ENCODE data around the gene DIS3L2. TPM values are rescaled to one million over a fixed set of nuclear protein-coding genes. Genes with fewer than 3 reads are reported as not detected.

DIS3L2 gene
- total and polyA plus RNA-seq, 2 experiments from 2014 or later = 15.2 to 25.3 TPM

- no peaks in the 10 kb centered on the region for H3K9me2 ChIP-seq (ENCODE audit: insufficient read depth)
- no peaks in the 10 kb centered on the region for H3K27me3 ChIP-seq (ENCODE audit: insufficient read depth)
- H3K4me1 ChIP-seq (ENCODE audit: insufficient read depth) = peaks cover 18% of the 10 kb centered on the region
- Mint-ChIP-seq H3K36me3 (ENCODE audit: low read depth) (no peaks in the 10 kb centered on the region), H3K4me1 (peaks cover 36% of the 10 kb centered on the region), H3K4me3 (no peak overlapping the region), H3K27me3 (ENCODE audit: insufficient read depth, low read depth, poor library complexity) (peaks cover 3% of the 10 kb centered on the region), H3K9me3 (no peaks in the 10 kb centered on the region), H3K27ac (no peak overlapping the region)
- H3K79me2 ChIP-seq (replicated peaks; ENCODE audit: insufficient read depth) = no peaks in the 10 kb centered on the region
- H3F3A ChIP-seq (replicated peaks; ENCODE audit: low read depth) = no peaks in the 10 kb centered on the region
- DNase-seq (ENCODE audit: low spot score) (no peak), ATAC-seq (no peak)
- no peaks in the 10 kb centered on the region for H4K20me1 ChIP-seq (replicated peaks; ENCODE audit: insufficient read depth)
- no peak overlapping the region for H3K4me3 ChIP-seq
- no peak overlapping the region for H2AFZ ChIP-seq
- no peak overlapping the region for H3K27ac ChIP-seq (ENCODE audit: low read depth)
- H3K36me3 ChIP-seq (ENCODE audit: insufficient read depth) = no peaks in the 10 kb centered on the region
- no peak for TF ChIP-seq ETS1 (IDR thresholded peaks at IDR 0.05)
- TF ChIP-seq, protein P1, sequence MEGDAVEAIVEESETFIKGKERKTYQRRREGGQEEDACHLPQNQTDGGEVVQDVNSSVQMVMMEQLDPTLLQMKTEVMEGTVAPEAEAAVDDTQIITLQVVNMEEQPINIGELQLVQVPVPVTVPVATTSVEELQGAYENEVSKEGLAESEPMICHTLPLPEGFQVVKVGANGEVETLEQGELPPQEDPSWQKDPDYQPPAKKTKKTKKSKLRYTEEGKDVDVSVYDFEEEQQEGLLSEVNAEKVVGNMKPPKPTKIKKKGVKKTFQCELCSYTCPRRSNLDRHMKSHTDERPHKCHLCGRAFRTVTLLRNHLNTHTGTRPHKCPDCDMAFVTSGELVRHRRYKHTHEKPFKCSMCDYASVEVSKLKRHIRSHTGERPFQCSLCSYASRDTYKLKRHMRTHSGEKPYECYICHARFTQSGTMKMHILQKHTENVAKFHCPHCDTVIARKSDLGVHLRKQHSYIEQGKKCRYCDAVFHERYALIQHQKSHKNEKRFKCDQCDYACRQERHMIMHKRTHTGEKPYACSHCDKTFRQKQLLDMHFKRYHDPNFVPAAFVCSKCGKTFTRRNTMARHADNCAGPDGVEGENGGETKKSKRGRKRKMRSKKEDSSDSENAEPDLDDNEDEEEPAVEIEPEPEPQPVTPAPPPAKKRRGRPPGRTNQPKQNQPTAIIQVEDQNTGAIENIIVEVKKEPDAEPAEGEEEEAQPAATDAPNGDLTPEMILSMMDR (conservative IDR thresholded peaks at IDR 0.05; ENCODE audit: low read depth in 2 of 2) = no peak
- TF ChIP-seq CREB1 (CRISPR knock-in tag; IDR thresholded peaks at IDR 0.05; ENCODE audit: low read depth) = no peak
- TF ChIP-seq EZH2phosphoT487 (IDR thresholded peaks at IDR 0.05; ENCODE audit: unreplicated experiment) = no peak
- TF ChIP-seq REST (IDR thresholded peaks at IDR 0.05; ENCODE audit: unreplicated experiment) = no peak
- no peak for TF ChIP-seq STAT1 (IDR thresholded peaks at IDR 0.05; ENCODE audit: unreplicated experiment)
- TF ChIP-seq JUNB (IDR thresholded peaks at IDR 0.05; ENCODE audit: unreplicated experiment) = no peak
- TF ChIP-seq, protein P2, sequence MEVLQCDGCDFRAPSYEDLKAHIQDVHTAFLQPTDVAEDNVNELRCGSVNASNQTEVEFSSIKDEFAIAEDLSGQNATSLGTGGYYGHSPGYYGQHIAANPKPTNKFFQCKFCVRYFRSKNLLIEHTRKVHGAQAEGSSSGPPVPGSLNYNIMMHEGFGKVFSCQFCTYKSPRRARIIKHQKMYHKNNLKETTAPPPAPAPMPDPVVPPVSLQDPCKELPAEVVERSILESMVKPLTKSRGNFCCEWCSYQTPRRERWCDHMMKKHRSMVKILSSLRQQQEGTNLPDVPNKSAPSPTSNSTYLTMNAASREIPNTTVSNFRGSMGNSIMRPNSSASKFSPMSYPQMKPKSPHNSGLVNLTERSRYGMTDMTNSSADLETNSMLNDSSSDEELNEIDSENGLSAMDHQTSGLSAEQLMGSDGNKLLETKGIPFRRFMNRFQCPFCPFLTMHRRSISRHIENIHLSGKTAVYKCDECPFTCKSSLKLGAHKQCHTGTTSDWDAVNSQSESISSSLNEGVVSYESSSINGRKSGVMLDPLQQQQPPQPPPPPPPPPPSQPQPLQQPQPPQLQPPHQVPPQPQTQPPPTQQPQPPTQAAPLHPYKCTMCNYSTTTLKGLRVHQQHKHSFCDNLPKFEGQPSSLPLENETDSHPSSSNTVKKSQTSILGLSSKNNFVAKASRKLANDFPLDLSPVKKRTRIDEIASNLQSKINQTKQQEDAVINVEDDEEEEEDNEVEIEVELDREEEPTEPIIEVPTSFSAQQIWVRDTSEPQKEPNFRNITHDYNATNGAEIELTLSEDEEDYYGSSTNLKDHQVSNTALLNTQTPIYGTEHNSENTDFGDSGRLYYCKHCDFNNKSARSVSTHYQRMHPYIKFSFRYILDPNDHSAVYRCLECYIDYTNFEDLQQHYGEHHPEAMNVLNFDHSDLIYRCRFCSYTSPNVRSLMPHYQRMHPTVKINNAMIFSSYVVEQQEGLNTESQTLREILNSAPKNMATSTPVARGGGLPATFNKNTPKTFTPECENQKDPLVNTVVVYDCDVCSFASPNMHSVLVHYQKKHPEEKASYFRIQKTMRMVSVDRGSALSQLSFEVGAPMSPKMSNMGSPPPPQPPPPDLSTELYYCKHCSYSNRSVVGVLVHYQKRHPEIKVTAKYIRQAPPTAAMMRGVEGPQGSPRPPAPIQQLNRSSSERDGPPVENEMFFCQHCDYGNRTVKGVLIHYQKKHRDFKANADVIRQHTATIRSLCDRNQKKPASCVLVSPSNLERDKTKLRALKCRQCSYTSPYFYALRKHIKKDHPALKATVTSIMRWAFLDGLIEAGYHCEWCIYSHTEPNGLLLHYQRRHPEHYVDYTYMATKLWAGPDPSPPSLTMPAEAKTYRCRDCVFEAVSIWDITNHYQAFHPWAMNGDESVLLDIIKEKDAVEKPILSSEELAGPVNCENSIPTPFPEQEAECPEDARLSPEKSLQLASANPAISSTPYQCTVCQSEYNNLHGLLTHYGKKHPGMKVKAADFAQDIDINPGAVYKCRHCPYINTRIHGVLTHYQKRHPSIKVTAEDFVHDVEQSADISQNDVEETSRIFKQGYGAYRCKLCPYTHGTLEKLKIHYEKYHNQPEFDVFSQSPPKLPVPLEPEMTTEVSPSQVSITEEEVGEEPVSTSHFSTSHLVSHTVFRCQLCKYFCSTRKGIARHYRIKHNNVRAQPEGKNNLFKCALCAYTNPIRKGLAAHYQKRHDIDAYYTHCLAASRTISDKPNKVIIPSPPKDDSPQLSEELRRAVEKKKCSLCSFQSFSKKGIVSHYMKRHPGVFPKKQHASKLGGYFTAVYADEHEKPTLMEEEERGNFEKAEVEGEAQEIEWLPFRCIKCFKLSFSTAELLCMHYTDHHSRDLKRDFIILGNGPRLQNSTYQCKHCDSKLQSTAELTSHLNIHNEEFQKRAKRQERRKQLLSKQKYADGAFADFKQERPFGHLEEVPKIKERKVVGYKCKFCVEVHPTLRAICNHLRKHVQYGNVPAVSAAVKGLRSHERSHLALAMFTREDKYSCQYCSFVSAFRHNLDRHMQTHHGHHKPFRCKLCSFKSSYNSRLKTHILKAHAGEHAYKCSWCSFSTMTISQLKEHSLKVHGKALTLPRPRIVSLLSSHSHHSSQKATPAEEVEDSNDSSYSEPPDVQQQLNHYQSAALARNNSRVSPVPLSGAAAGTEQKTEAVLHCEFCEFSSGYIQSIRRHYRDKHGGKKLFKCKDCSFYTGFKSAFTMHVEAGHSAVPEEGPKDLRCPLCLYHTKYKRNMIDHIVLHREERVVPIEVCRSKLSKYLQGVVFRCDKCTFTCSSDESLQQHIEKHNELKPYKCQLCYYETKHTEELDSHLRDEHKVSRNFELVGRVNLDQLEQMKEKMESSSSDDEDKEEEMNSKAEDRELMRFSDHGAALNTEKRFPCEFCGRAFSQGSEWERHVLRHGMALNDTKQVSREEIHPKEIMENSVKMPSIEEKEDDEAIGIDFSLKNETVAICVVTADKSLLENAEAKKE (CRISPR knock-in tag; IDR thresholded peaks at IDR 0.05) = no peak
- no peak for TF ChIP-seq ZNF331 (CRISPR knock-in tag; IDR thresholded peaks at IDR 0.05; ENCODE audit: low read depth)
- TF ChIP-seq NANOG (IDR thresholded peaks at IDR 0.05; ENCODE audit: borderline replicate concordance) = no peak
- TF ChIP-seq EZH2 (IDR thresholded peaks at IDR 0.05; ENCODE audit: low read depth, unreplicated experiment) = no peak
- TF ChIP-seq ZNF114 (CRISPR knock-in tag; IDR thresholded peaks at IDR 0.05) = no peak
- TF ChIP-seq POLR2AphosphoS5 (IDR thresholded peaks at IDR 0.05; ENCODE audit: low read depth) = no peak
- no peak overlapping the region for H3K4me2 ChIP-seq
These were observed 312.6 kb downstream of the DIS3L2 start for GRCh38 chr2:232273903-232274643.
